GM12878 (cell line): ENCODE data around the gene ZNF610.

Source experiments
- CBFB ChIP-seq: IDR thresholded peaks from 2 replicates; pipeline ENCODE4 v1.6.1; 2016; ENCODE audit warnings: antibody characterized with exemption, low read depth
- CTCF ChIP-seq, 3 experiments: IDR thresholded peaks in 2 of 3; conservative IDR thresholded peaks in 1 of 3; 2 replicates each; pipeline ENCODE4 v1.5.1; 2011; ENCODE audit warnings: low read depth in 3 of 3, low read length in 3 of 3, mild to moderate bottlenecking in 3 of 3, control low read depth in 2 of 3, moderate library complexity in 2 of 3, inconsistent platforms in 1 of 3, mixed read lengths in 1 of 3; ENCODE audit not compliant: control insufficient read depth in 2 of 3, insufficient read depth in 1 of 3; ENCODE audit errors: extremely low read depth in 1 of 3
- ESRRA ChIP-seq: IDR thresholded peaks from 2 replicates; pipeline ENCODE4 v1.6.1; 2012; ENCODE audit warnings: mild to moderate bottlenecking, low read length, improper control_type of control experiment
- EZH2 ChIP-seq: IDR thresholded peaks from 2 replicates; pipeline ENCODE4 v1.6.1; 2012; ENCODE audit warnings: low read depth, mild to moderate bottlenecking, control low read depth, inconsistent platforms, low read length, borderline replicate concordance; ENCODE audit not compliant: control insufficient read depth
- HDGF ChIP-seq: fragments of 450-650 bp; IDR thresholded peaks from 2 replicates; pipeline ENCODE4 v1.6.1; 2016; ENCODE audit warnings: antibody characterized with exemption
- POLR2A ChIP-seq: IDR thresholded peaks from 2 replicates; pipeline ENCODE4 v1.6.1; 2011; ENCODE audit warnings: low read depth, mild to moderate bottlenecking, low read length
- POLR2AphosphoS5 ChIP-seq: IDR thresholded peaks from 2 replicates; pipeline ENCODE4 v1.6.1; 2011; ENCODE audit warnings: mild to moderate bottlenecking, low read length, inconsistent platforms
- RBBP5 ChIP-seq: fragments of 200-600 bp; sonication (generic); conservative IDR thresholded peaks from 2 replicates; pipeline ENCODE4 v1.6.1; 2016
- RELA ChIP-seq: fragments of 450-650 bp; IDR thresholded peaks from 2 replicates; pipeline ENCODE4 v1.8.0; 2014; ENCODE audit warnings: borderline replicate concordance; ENCODE audit not compliant: partially characterized antibody
- SMAD1 ChIP-seq: fragments of 450-650 bp; IDR thresholded peaks from 2 replicates; pipeline ENCODE4 v1.6.1; 2018; ENCODE audit warnings: mild to moderate bottlenecking, low read depth; ENCODE audit not compliant: partially characterized antibody
- TCF12 ChIP-seq: IDR thresholded peaks from 2 replicates; pipeline ENCODE4 v1.6.1; 2011; ENCODE audit warnings: low read depth, mild to moderate bottlenecking, low read length
- ZBTB40 ChIP-seq: fragments of 450-650 bp; IDR thresholded peaks from 2 replicates; pipeline ENCODE4 v1.6.1; 2016; ENCODE audit warnings: mild to moderate bottlenecking, moderate library complexity, borderline replicate concordance

GRCh38 chr19:52391135-52391534 lies 55.1 kb downstream of the ZNF610 start:
- no peak for TF ChIP-seq POLR2AphosphoS5
- no peak for TF ChIP-seq HDGF
- TF ChIP-seq TCF12, result no peak
- no peak for TF ChIP-seq RBBP5
- peak in 1 of 3 experiments; percentile 9; a peak in 1 of 6 replicates for TF ChIP-seq CTCF (IDR thresholded peaks at IDR 0.05 in 2 of 3, conservative IDR thresholded peaks at IDR 0.05 in 1 of 3; ENCODE audit: control insufficient read depth in 2 of 3, extremely low read depth in 1 of 3, insufficient read depth in 1 of 3, low read depth in 3 of 3, low read length in 3 of 3)
- TF ChIP-seq ZBTB40, result no peak
- TF ChIP-seq EZH2, result no peak
- no peak for TF ChIP-seq CBFB
- TF ChIP-seq POLR2A, result no peak
- no peak for TF ChIP-seq ESRRA
- TF ChIP-seq RELA, result no peak
- TF ChIP-seq SMAD1, result no peak
